Activated T-cell treated with anti-CD3 and anti-CD28 coated beads for 48 hours (primary cell): ENCODE measurements around the gene PHKA1.
"Not testable (repeated sequence)": the region's sequence is repeated elsewhere in the genome, so short reads cannot be mapped to it uniquely, and the experiment has no call there.

Source experiments
- DNase-seq: peaks from one replicate; pipeline ENCODE4 v3.0.0-alpha.2; 2020; ENCODE audit warnings: low read depth

The PHKA1 gene

GRCh38 chrX:72666451-72666850 is 47.7 kb downstream of the PHKA1 start:
- DNase-seq, result no peak

GRCh38 chrX:72663737-72664136 is 50.4 kb downstream of the PHKA1 start:
- no peak for DNase-seq

- no peak for DNase-seq
Measured at GRCh38 chrX:72662020-72662747, 51.9 kb downstream of the PHKA1 start.

- DNase-seq, result no peak
Measured at GRCh38 chrX:72659723-72660122, 54.4 kb downstream of the PHKA1 start.

GRCh38 chrX:72652082-72652481 is 62.0 kb downstream of the PHKA1 start:
- no peak for DNase-seq

- no peak for DNase-seq
Measured at GRCh38 chrX:72644946-72645345, 69.2 kb downstream of the PHKA1 start.

- no peak for DNase-seq
Measured at GRCh38 chrX:72641611-72642010, 72.5 kb downstream of the PHKA1 start.

GRCh38 chrX:72635930-72636329 is 78.2 kb downstream of the PHKA1 start:
- DNase-seq, result no peak

- DNase-seq, result no peak
Measured at GRCh38 chrX:72634331-72634730, 79.8 kb downstream of the PHKA1 start.

- no peak for DNase-seq
Measured at GRCh38 chrX:72630185-72630584, 83.9 kb downstream of the PHKA1 start.

- no peak for DNase-seq
Measured at GRCh38 chrX:72624194-72624593, 89.9 kb downstream of the PHKA1 start.

- DNase-seq, result no peak
Measured at GRCh38 chrX:72621625-72622485, 92.3 kb downstream of the PHKA1 start.

GRCh38 chrX:72621163-72621562 is 92.9 kb downstream of the PHKA1 start:
- DNase-seq, result no peak

GRCh38 chrX:72620550-72621145 is 93.5 kb downstream of the PHKA1 start:
- DNase-seq, result peak; percentile 31

- no peak for DNase-seq
Measured at GRCh38 chrX:72609313-72609712, 104.8 kb downstream of the PHKA1 start.

- no peak for DNase-seq
Measured at GRCh38 chrX:72604705-72605104, 109.4 kb downstream of the PHKA1 start.

GRCh38 chrX:72604112-72604511 is 110.0 kb downstream of the PHKA1 start:
- DNase-seq, result no peak

- not testable (repeated sequence) for DNase-seq
Measured at GRCh38 chrX:72591038-72591437, 123.1 kb downstream of the PHKA1 start.

GRCh38 chrX:72584163-72584562 is 129.9 kb downstream of the PHKA1 start:
- no peak for DNase-seq

GRCh38 chrX:72576141-72576894 is 137.8 kb downstream of the PHKA1 start:
- DNase-seq, result no peak

GRCh38 chrX:72573158-72573511 is 141.0 kb downstream of the PHKA1 start:
- DNase-seq, result no peak
